BJ (cell line): Measurements from ENCODE around the gene GPRC5B. TPM values are rescaled to one million over a fixed set of nuclear protein-coding genes. Genes with fewer than 3 reads are reported as not detected.

Source experiments
- CTCF ChIA-PET: fragments of 350-600 bp; formaldehyde crosslinking; extraction: SDS; loops from one replicate; lab custom pipeline; 2021; ENCODE audit warnings: antibody characterized with exemption, inconsistent platforms; lab: Yijun Ruan, JAX
- POLR2A ChIA-PET: fragments of 300-600 bp; sonication (Branson Sonifier 250); formaldehyde crosslinking; extraction: SDS; loops from one replicate; lab custom pipeline; 2021; ENCODE audit warnings: antibody characterized with exemption; lab: Charles Lee
- DNase-seq: peaks from one replicate; pipeline ENCODE4 v3.0.0-alpha.2; 2011; ENCODE audit warnings: low read depth
- H3K27me3 ChIP-seq: 2 replicates; pipeline ENCODE4 v1.6.0; 2011; ENCODE audit warnings: low read length; ENCODE audit not compliant: control insufficient read depth, insufficient read depth
- H3K36me3 ChIP-seq: 2 replicates; pipeline ENCODE4 v1.5.1; 2011; ENCODE audit warnings: low read length; ENCODE audit not compliant: control insufficient read depth, insufficient read depth
- H3K4me3 ChIP-seq: 2 replicates; pipeline ENCODE4 v1.5.1; 2011; ENCODE audit warnings: low read depth, mild to moderate bottlenecking, control low read depth, low read length
- polyA plus RNA-seq: library from polyadenylated mRNA; depleted of rRNA; stranded (reverse); fragments of >200 nt; gene quantifications from 2 replicates; pipeline ENCODE4 v1.2.3, GENCODE V29; 2011
- TF ChIP-seq, protein P1 (sequence below): IDR thresholded peaks from 2 replicates; pipeline ENCODE4 v1.5.1; 2011; ENCODE audit warnings: low read depth, mild to moderate bottlenecking, control low read depth, inconsistent platforms, low read length, moderate library complexity; ENCODE audit not compliant: insufficient read depth

GPRC5B gene
- polyA plus RNA-seq, 1 experiment: 0.33 TPM

DNA sequence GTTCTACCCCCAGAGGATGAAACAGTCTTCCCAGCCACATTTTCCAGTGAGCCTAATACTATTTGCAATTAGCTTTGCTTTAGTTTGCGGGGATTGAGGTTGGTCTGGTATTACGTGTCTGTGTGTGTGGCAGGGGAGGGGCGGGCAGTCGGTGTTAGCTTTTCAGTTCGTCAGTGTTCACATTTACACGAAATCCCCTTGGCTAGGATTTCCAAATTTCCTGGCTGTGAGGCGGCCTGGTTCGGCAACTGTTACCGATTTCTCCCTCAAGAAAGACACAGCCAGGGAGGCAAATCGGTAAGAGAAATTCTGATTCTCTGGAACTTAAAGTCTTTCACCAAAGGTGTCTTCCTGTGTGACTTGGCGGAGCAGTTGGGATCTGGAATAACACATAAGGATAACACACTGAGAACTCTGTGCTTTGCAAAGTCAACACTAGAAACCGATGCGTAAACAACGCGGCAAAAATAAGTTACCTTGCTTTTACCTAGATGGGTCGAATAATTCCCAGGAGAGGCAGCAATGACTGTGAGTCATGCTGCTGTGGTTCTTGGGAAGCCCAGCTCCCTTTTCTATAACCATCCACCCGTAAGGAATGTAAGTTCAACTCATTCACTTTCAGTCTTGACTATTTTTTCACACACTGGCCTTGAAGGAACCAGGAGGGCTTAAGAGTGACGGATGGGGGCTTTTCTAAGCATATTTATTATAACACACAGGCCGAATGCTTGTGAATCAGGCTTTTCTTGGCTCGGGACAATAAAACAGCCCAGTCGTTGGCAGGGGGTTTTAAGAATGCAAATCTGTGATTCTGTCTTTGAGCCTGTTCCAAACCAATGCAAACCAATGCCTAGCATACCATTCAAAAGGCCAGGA is 24.2 kb downstream of the GPRC5B start:
- CTCF ChIA-PET: no interaction called here
- H3K36me3 ChIP-seq: no peaks in the 10 kb centered on the region
- DNase-seq: no peak
- TF ChIP-seq, protein P1, sequence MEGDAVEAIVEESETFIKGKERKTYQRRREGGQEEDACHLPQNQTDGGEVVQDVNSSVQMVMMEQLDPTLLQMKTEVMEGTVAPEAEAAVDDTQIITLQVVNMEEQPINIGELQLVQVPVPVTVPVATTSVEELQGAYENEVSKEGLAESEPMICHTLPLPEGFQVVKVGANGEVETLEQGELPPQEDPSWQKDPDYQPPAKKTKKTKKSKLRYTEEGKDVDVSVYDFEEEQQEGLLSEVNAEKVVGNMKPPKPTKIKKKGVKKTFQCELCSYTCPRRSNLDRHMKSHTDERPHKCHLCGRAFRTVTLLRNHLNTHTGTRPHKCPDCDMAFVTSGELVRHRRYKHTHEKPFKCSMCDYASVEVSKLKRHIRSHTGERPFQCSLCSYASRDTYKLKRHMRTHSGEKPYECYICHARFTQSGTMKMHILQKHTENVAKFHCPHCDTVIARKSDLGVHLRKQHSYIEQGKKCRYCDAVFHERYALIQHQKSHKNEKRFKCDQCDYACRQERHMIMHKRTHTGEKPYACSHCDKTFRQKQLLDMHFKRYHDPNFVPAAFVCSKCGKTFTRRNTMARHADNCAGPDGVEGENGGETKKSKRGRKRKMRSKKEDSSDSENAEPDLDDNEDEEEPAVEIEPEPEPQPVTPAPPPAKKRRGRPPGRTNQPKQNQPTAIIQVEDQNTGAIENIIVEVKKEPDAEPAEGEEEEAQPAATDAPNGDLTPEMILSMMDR: no peak
- POLR2A ChIA-PET: no interaction called here
- H3K27me3 ChIP-seq: no peaks in the 10 kb centered on the region
- no peak overlapping the region for H3K4me3 ChIP-seq

DNA sequence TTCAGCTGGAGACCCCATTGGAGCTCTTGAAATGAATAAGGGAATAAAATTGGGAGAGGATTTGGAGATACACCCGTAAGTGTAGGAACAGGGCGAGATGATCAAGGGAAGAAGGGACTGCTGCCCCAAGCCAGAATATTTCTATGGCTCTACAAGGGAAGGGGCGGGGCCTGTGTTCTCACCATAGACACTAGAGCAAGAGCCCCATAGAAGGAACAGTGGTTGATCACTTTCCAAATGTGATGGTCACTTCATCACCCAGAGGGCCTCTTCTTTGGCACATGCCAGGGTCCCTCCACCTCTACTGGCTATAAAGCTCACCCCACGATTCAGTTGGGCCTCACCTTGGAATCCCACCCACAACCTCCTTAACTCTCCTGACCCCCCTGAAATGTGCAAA is 25.0 kb downstream of the GPRC5B start:
- ChIA-PET POLR2A (no interaction called here), CTCF (no interaction called here)

DNA sequence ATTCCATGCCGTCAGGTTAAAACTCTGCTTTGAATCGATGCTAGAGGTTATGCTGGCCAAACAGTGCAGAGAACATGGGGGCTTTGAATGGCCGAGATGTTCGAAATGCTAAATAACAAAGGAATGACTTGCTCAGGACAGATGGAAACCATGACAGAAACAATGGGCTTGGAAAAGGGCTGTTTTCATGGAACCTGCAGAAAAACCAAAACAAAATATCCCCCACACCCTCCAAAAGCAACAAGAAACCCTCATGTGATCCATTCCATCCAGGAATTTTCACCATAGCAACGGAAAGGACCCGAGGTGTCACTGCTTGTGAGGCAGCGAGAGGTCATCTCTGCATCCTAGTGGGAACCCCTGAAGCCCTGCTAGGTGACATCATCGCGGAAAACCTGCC is 25.5 kb downstream of the GPRC5B start:
- TF ChIP-seq, protein P1: no peak
- Histone ChIP-seq H3K27me3 (no peaks in the 10 kb centered on the region), H3K4me3 (no peak overlapping the region), H3K36me3 (no peaks in the 10 kb centered on the region)
- ChIA-PET CTCF (interaction anchor here (0.6 kb wide), 1 partner anchor 12 kb away, joined by 3 read pairs; no protein-coding TSS in a partner anchor), POLR2A (no interaction called here)
- no peak for DNase-seq

More for the DNA sequence above, 25.0 kb downstream of the GPRC5B start:
- DNase-seq: no peak
- TF ChIP-seq, protein P1: no peak
- H3K4me3 ChIP-seq: no peak overlapping the region
- H3K27me3 ChIP-seq: no peaks in the 10 kb centered on the region
- H3K36me3 ChIP-seq: no peaks in the 10 kb centered on the region

DNA sequence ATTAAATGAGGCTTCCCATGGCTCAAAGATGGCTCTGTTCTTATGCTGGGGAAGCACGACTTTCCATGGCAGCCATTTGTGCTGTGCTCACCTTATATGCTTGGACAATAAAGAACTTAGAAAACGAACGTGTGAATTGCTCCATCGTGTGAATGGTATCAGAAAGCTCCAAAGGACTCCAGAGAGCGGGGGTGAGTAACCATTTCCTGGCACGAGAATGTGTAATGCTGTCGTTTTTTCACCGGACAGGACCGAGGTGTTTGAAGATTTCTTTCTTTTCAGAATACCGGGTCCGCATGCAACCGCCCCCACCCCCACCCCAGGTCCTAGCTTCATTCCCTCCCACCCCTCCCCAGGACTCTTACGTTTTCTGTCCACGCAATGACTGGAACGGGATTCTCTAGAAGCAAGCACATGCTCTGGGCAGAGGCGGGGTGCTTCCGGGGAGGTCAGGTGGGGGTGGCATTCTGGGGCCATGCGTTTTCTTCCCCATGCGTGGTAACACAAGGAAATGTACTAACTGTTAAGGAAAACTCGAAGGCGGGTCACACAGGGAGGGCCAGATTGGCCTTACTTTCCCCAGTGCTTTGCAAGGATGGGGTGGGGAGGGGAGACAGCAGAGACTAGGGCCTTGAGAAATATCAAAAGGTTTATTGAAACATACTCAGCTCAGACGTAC is 26.2 kb downstream of the GPRC5B start:
- POLR2A ChIA-PET: no interaction called here

More for the DNA sequence above, 26.2 kb downstream of the GPRC5B start:
- no peak overlapping the region for H3K4me3 ChIP-seq
- H3K36me3 ChIP-seq: no peaks in the 10 kb centered on the region
- no peak for DNase-seq
- TF ChIP-seq, protein P1: no peak
- CTCF ChIA-PET: interaction anchor here (0.6 to 1.3 kb wide), 2 partner anchors 12 to 28 kb away, joined by 3 to 4 read pairs; no protein-coding TSS in a partner anchor
- no peaks in the 10 kb centered on the region for H3K27me3 ChIP-seq
